Fibroblast of lung (primary cell): Measurements from ENCODE around the gene RHBG. TPM values are rescaled to one million over a fixed set of nuclear protein-coding genes. Genes with fewer than 3 reads are reported as not detected.

Source experiments
- DNase-seq, 2 donors: peaks; one replicate each; pipeline versions ENCODE4 v3.0.0 to v3.0.0-alpha.2; 2010; ENCODE audit warnings: low read depth in 2 of 2
- H2AFZ ChIP-seq: 2 replicates; pipeline ENCODE4 v1.5.1; 2012; ENCODE audit warnings: low read length, control low read depth, inconsistent platforms
- H3K27ac ChIP-seq: 2 replicates; pipeline ENCODE4 v1.5.1; 2011; ENCODE audit warnings: low read length, control low read depth; ENCODE audit not compliant: insufficient read depth
- H3K27me3 ChIP-seq: 2 replicates; pipeline ENCODE4 v1.5.1; 2011; ENCODE audit warnings: mild to moderate bottlenecking, low read length; ENCODE audit not compliant: control insufficient read depth, insufficient read depth
- H3K36me3 ChIP-seq: 2 replicates; pipeline ENCODE4 v1.5.1; 2011; ENCODE audit warnings: low read length; ENCODE audit not compliant: control insufficient read depth, insufficient read depth
- H3K4me1 ChIP-seq: 2 replicates; pipeline ENCODE4 v1.5.1; 2011; ENCODE audit warnings: low read length; ENCODE audit not compliant: control insufficient read depth, insufficient read depth; ENCODE audit errors: extremely low read depth
- H3K4me2 ChIP-seq: 2 replicates; pipeline ENCODE4 v1.5.1; 2011; ENCODE audit warnings: low read length, control low read depth; ENCODE audit not compliant: insufficient read depth; ENCODE audit errors: extremely low read depth
- H3K4me3 ChIP-seq, 4 experiments: fragments of 200-600 bp in 1 of 4; sonication (generic) in 1 of 4; replicated peaks in 1 of 4; 2 replicates each; pipeline ENCODE4 v1.5.1; 2011 to 2016; ENCODE audit warnings: low read length in 4 of 4, low read depth in 3 of 4, mild to moderate bottlenecking in 3 of 4, control low read depth in 2 of 4, inconsistent platforms in 1 of 4, mixed read lengths in 1 of 4; ENCODE audit not compliant: insufficient read depth in 1 of 4; ENCODE audit errors: control extremely low read depth in 1 of 4
- H3K79me2 ChIP-seq: 2 replicates; pipeline ENCODE4 v1.5.1; 2012; ENCODE audit warnings: mild to moderate bottlenecking, low read length, inconsistent platforms; ENCODE audit not compliant: control insufficient read depth, insufficient read depth
- H3K9ac ChIP-seq: 2 replicates; pipeline ENCODE4 v1.5.1; 2011; ENCODE audit warnings: mild to moderate bottlenecking, low read length, control low read depth; ENCODE audit not compliant: insufficient read depth
- H3K9me3 ChIP-seq: 2 replicates; pipeline ENCODE4 v1.5.1; 2012; ENCODE audit warnings: low read depth, low read length; ENCODE audit not compliant: control insufficient read depth, insufficient read depth
- H4K20me1 ChIP-seq: 2 replicates; pipeline ENCODE4 v1.5.1; 2011; ENCODE audit warnings: low read length; ENCODE audit not compliant: control insufficient read depth, insufficient read depth; ENCODE audit errors: extremely low read depth
- EZH2 ChIP-seq: IDR thresholded peaks from 2 replicates; pipeline ENCODE4 v1.5.1; 2012; ENCODE audit warnings: low read length, control low read depth, mild to moderate bottlenecking; ENCODE audit errors: missing control alignments
- polyA plus RNA-seq, 2 donors: library from polyadenylated mRNA; depleted of rRNA in 1 of 2; stranded (reverse) in 1 of 2; unstranded in 1 of 2; fragments of >200 nt; gene quantifications; 2 replicates each; pipeline ENCODE4 v1.2.1, GENCODE V29; 2011 to 2012; ENCODE audit warnings: missing spikeins in 1 of 2
- total RNA-seq: library from RNA; depleted of rRNA; stranded (reverse); fragments of >200 nt; gene quantifications from 2 replicates; pipeline ENCODE4 v1.2.1, GENCODE V29; 2014
- TF ChIP-seq, protein P1 (sequence below), 2 donors: IDR thresholded peaks in 1 of 2; conservative IDR thresholded peaks in 1 of 2; 1 replicate in 1 of 2; 2 replicates in 1 of 2; pipeline ENCODE4 v1.5.1; 2011 to 2012; ENCODE audit warnings: low read length in 2 of 2, control low read depth in 1 of 2, inconsistent platforms in 1 of 2, low read depth in 1 of 2, mild to moderate bottlenecking in 1 of 2

Gene RHBG
- total and polyA plus RNA-seq, 2 donors (not counting 1 experiment from before 2014, with no cell fraction given) = not detected

DNA sequence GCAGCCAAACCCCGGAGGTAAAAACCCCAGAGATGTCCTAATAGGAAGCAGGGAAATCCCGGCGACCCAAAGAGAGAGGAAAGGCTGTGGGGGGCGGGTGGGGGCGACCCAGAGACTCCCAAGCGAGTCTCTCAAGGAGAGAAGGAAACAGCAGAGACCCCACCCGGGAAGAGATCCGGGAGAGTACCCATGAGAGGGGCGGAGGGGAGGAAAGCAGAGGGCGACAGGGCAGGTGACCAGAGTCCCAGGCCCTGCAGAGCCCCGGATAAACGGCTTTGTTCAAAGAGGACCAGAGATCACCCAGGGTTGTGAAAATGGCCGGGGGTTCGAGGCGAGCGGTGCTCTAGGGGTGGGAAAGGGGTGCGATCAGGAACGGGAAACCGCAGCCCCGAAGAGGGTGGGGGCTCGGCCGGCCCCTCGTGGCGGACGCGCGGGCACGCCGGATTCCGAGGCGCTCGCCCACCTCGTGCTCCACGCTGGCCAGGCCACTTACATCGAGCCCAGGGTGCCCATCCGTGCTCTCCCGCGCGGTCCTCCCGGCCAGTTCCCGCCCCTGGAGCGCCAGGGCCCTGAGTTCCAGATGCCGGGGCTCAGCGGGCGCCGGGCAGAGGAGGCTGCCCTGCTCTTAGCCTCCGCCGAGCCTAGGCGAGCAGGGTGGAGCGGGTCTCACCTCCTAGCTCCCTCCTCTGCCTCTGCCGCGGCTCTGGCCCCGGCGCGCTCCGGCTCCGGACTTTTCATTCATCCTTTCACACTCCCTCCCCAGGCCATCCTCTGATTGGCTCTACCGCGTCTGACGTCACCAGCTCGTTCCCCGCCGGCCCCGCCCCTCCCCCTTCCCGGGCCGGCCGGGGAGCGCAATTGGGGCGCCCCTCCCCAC lies 52.3 kb downstream of the RHBG start:
- Histone ChIP-seq H2AFZ (no peak overlapping the region), H3K9me3 (no peaks in the 10 kb centered on the region), H4K20me1 (no peaks in the 10 kb centered on the region), H3K4me2 (no peak overlapping the region), H3K4me3 (no peak overlapping the region), H3K9ac (no peak overlapping the region), H3K27me3 (peaks cover 75% of the 10 kb centered on the region), H3K27ac (no peak overlapping the region), H3K4me1 (no peaks in the 10 kb centered on the region), H3K36me3 (no peaks in the 10 kb centered on the region), H3K79me2 (no peaks in the 10 kb centered on the region)
- TF ChIP-seq, protein P1, sequence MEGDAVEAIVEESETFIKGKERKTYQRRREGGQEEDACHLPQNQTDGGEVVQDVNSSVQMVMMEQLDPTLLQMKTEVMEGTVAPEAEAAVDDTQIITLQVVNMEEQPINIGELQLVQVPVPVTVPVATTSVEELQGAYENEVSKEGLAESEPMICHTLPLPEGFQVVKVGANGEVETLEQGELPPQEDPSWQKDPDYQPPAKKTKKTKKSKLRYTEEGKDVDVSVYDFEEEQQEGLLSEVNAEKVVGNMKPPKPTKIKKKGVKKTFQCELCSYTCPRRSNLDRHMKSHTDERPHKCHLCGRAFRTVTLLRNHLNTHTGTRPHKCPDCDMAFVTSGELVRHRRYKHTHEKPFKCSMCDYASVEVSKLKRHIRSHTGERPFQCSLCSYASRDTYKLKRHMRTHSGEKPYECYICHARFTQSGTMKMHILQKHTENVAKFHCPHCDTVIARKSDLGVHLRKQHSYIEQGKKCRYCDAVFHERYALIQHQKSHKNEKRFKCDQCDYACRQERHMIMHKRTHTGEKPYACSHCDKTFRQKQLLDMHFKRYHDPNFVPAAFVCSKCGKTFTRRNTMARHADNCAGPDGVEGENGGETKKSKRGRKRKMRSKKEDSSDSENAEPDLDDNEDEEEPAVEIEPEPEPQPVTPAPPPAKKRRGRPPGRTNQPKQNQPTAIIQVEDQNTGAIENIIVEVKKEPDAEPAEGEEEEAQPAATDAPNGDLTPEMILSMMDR (conservative IDR thresholded peaks at IDR 0.05 in 1 of 2, IDR thresholded peaks at IDR 0.05 in 1 of 2; ENCODE audit: low read depth in 1 of 2, low read length in 2 of 2) = no peak
- peak; percentile 3 for TF ChIP-seq EZH2
- DNase-seq = peak; percentile 45 to 46

DNA sequence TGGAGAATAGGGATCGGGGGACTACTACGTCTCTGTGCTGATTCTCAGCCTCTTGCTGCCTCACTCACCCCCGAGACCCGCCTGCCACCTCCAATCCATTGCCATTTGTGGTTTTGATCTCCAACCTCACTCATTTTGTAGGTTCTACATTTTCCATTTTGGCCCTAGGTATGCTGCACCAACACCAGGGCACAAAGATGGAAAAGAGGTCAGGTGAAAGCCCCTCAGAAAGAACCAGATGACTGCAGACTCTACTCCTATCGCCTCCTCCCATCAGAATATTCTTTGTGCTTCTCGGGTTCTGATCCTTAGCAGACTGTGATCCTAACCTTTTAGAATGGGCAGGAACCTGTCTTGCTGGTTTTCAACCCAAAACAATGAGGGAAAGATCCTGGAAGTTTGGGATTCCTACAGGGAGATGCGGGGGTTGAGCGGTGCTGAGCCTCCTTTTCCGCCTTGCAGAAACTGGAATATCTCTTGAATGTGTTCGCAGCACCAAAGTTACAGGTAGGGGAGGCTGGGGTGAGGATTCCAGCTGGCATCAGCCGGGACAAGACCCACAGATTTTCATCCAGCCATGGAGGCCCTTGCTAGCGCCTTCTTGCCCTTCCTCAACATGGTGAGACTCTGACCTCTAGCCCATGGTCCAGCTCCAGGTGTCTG lies 53.1 kb downstream of the RHBG start:
- H3K27me3 ChIP-seq = peaks cover 83% of the 10 kb centered on the region
- no peak for TF ChIP-seq EZH2
- TF ChIP-seq, protein P1 (conservative IDR thresholded peaks at IDR 0.05 in 1 of 2, IDR thresholded peaks at IDR 0.05 in 1 of 2; ENCODE audit: low read depth in 1 of 2, low read length in 2 of 2) = no peak
- DNase-seq = no peak
- H3K4me3 ChIP-seq = no peak overlapping the region
- no peaks in the 10 kb centered on the region for H3K4me1 ChIP-seq
- H3K9ac ChIP-seq = no peak overlapping the region
- no peaks in the 10 kb centered on the region for H3K36me3 ChIP-seq
- H3K79me2 ChIP-seq = no peaks in the 10 kb centered on the region
- H3K9me3 ChIP-seq = no peaks in the 10 kb centered on the region
- no peaks in the 10 kb centered on the region for H4K20me1 ChIP-seq
- H2AFZ ChIP-seq = no peak overlapping the region
- no peak overlapping the region for H3K27ac ChIP-seq
- no peak overlapping the region for H3K4me2 ChIP-seq

DNA sequence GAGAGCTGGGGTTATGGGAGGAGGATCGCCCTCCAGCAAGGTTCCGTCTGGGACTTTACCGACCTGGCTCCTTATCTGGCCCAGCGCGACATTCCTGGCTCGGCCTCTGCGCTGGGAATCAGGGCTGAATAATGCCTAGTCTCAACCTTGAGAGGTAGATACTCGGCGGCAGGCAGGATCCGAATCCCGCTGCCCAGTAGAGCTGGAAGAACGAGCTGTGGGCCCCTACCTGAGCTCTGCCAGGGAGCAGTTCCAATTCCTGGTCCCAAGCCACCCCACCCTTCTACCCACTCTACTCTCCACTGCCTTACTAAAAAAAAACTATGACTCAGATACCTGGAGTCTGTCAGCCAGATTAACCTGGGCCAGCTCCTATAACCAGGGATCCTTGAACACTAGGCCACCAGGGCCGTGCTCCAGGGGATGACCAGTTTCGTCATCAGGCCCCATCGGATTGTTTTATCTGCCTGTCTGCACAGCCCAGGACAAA lies 53.6 kb downstream of the RHBG start:
- no peak overlapping the region for H3K4me2 ChIP-seq

More for the DNA sequence above, 53.6 kb downstream of the RHBG start:
- Histone ChIP-seq H3K9ac (no peak overlapping the region), H3K79me2 (no peaks in the 10 kb centered on the region), H3K4me3 (no peak overlapping the region), H3K36me3 (no peaks in the 10 kb centered on the region), H3K27ac (no peak overlapping the region), H3K4me1 (no peaks in the 10 kb centered on the region), H3K9me3 (no peaks in the 10 kb centered on the region), H2AFZ (no peak overlapping the region), H3K27me3 (peaks cover 81% of the 10 kb centered on the region), H4K20me1 (no peaks in the 10 kb centered on the region)
- DNase-seq = no peak
- TF ChIP-seq EZH2 = no peak
- TF ChIP-seq, protein P1 (conservative IDR thresholded peaks at IDR 0.05 in 1 of 2, IDR thresholded peaks at IDR 0.05 in 1 of 2; ENCODE audit: low read depth in 1 of 2, low read length in 2 of 2) = no peak
